Inflammatory macrophage treated with lipopolysaccharide for 4 hours (primary cell): ENCODE measurements around the gene CCDC172.
"Not testable (repeated sequence)": the region's sequence is repeated elsewhere in the genome, so short reads cannot be mapped to it uniquely, and the experiment has no call there.

Source experiments
- DNase-seq: peaks from one replicate; pipeline ENCODE4 v3.0.0-alpha.2; 2020

The CCDC172 gene

GRCh38 chr10:116352125-116352524 lies 27.9 kb downstream of the CCDC172 start:
- no peak for DNase-seq

- DNase-seq: no peak
These were observed 29.6 kb downstream of the CCDC172 start for GRCh38 chr10:116353817-116354216.

GRCh38 chr10:116355341-116355740 lies 31.1 kb downstream of the CCDC172 start:
- no peak for DNase-seq

DNA sequence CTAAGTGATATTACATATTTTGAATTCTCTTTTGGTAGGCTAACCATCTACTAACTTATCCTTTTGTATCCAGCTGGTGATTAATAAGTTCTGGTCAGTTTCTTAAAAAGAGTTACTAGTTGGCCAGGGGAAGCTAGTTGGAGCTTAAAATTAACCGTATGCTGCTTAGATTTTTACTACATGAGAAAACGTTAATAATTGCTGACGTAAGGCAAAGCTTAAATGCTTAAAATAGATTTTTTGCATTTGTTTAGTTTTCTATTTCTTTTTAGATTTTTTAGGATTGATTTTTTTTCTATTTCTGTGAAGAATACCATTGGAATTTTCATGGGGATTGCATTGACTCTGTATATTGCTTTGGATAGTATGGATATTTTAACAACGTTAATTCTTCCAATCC lies 32.6 kb downstream of the CCDC172 start:
- DNase-seq: no peak

GRCh38 chr10:116364868-116365267 lies 40.6 kb downstream of the CCDC172 start:
- DNase-seq: no peak

- no peak for DNase-seq
These were observed 47.5 kb downstream of the CCDC172 start for GRCh38 chr10:116371737-116372136.

DNA sequence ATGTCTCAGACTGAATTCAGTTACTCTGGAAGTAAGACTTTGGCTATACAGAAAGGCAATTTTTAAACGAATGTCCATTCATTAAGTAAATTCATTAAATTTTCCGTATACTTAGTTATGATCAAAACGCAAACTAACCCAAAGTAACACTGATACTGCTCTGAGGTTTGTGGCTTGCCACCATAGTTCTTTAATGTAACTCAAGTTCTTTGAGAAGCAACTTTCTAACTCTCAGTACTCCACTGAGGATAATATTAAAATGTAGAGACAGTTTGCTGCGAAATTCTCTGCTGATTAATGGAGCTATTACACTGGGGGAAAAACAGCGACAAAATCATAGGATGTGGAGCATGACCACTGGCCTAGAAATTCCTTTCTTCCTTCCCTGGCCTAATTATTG lies 58.0 kb downstream of the CCDC172 start:
- DNase-seq: no peak

DNA sequence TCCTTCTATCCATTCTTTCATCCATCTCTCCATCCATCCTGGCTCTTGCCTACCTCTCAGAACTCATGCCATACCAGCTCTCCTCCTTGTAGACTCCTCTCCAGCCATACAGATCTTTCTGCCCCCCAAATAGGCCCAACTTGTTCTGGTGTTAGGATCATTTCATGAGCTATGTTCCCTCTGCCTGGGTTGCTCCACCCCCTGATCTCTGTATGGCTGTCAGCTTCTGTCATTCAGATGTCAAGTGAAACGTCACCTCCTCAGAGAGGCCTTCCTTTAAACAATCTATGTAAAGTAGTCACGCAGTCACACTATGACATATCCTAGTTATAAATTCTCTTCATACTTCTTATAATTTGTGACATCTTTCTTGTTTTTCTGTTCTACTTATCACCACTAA lies 61.1 kb downstream of the CCDC172 start:
- no peak for DNase-seq

GRCh38 chr10:116385994-116386809 lies 62.0 kb downstream of the CCDC172 start:
- peak; percentile 21 for DNase-seq

- not testable (repeated sequence) for DNase-seq
These were observed 69.1 kb downstream of the CCDC172 start for GRCh38 chr10:116393246-116393831.

DNA sequence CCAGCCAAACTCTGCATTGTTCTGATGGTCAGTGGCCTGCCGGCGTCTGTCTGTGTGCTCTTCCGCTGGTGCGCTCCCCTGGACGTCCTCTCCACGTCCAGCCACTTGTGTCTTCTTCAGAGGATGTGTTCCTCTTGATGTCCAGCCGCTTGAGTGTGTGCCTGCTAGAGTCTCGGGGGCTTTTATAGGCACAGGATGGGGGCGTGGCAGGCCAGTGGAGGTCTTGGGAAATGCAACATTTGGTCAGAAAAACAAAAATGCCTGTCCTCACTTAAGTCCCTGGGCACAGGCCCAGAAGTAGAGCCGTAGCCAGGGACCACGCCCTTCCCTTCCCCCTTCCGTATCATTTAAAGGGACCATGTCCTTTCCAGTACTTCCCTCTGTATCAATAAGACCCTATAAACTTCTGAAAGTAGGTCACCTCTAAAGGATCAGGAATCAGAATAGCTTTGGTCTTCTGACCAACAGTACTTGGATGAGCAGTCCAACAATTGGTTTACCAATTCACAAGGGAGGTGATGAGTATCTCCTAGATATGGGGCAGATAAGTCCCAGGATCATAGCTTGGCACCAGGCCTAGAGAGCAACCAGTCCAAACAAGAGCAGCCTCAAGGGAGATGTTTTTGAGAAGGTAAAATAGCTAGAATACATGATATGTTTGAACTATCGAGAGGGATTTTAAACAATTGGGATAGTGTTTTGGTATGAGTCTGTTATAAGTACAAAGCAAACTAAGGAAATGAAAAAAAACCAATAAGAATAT lies 71.2 kb downstream of the CCDC172 start:
- no peak for DNase-seq

DNA sequence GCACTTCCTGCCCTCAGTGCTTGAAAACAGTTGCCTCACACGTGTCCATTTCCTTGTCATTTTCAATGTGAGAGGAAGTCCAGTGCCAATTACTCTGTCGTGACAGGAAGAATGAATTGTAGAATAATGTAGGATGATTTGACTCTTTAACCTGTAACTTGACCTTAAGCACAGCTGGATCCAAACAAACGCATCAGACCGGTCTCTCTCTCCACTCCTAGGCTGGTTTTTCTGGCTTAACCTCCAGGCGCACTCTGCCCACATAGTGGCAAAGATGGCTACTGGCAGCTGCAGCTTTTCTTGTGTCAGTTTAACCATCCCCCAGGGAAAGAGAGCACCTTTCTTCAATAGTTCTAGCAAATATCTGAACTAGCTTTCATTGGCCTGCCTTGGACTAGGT lies 74.0 kb downstream of the CCDC172 start:
- no peak for DNase-seq

DNA sequence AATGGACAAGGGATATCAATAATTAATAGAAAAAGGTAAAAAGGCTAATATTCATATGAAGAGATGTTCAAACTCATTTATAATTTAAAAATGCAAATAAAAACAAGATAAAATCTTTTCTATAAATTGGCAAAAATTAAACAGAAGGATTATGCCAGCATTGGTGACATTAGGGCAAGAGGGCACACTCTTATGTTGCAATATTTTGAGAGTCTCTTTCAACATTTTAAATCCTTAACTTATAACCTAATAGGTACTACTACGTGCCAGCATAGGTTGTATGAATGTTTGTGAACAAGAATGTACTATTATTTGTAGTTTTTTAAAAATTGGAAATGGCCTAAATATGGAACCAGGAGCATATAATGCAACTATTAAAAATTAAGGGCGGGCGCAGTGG lies 78.6 kb downstream of the CCDC172 start:
- DNase-seq: no peak

- DNase-seq: no peak
These were observed 79.5 kb downstream of the CCDC172 start for GRCh38 chr10:116403740-116404250.

- DNase-seq: peak; percentile 50
These were observed 84.5 kb downstream of the CCDC172 start for GRCh38 chr10:116408719-116409118.

DNA sequence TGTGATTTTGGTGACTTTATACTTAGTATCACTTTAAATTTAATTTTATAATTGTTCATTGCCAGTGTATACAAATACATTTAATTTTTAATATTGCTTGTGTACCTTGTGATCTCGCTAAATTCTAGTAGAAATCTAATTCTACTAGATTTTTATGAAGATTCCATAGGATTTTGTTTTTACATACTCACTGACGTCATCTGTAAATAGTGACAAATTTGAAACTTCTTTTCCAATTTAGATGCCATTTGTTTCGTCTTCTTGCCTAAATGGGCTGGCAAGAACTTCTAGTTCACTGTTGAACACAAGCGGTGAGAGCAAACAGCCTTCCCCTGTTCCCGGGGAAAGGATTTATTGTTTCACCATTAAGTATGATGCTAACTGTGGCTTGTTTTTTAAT lies 86.1 kb downstream of the CCDC172 start:
- DNase-seq: no peak

- no peak for DNase-seq
These were observed 93.6 kb downstream of the CCDC172 start for GRCh38 chr10:116417821-116418220.

DNA sequence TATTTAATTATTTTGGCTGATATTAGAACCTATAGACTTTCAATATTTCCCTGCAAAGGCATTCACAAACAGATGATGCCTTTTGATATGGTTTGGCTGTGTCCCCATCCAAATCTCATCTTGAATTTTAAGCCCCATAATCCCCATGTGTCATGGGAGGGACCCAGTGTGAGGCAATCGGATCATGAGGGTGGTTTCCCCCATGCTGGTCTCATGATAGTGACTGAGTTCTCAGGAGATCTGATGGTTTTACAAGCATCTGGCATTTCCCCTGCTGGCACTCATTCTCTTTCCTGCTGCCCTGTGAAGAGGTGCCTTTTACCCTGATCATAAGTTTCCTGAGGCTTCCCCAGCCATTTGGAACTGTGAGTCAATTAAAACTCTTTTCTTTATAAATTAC lies 94.1 kb downstream of the CCDC172 start:
- peak; percentile 22 for DNase-seq

DNA sequence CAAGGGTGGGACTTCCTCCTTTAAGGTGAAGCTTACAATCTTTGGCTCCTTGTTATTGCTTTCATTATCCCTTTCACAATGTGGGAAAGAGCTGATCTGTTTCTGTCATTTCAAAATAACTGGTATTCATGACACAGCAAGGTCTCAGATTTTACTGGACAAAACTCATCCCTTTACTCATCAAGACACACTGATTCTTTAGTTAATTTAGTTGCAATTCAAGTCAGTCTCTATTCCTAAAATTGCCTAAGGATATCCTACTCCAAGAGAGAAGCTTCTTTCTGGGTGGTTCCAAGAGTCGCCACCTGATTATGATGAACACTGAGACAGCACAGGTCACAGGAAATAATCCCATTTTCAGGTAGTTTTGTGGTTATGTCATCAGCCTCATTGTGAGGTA lies 97.6 kb downstream of the CCDC172 start:
- peak; percentile 7 for DNase-seq

DNA sequence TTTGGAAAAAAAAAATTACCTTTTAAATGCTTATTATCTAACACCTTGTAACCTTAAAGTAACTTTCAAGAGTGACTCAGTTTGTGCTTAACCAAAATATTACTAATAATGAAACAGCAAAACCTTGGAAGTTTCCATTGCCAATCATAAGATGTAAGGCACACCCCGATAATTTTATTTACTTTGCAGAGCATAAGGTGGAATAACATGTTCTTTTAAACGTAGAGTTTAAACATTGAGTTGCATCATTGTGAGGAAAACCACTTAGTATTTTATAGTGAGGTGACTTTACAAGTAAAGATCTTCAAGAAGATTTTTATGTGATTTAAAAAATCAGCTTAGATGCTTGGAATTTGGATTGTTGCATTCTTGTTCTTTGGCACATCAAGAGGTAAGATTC lies 103.4 kb downstream of the CCDC172 start, which contains the start of gene PNLIPRP3:
Gene PNLIPRP3 (plus strand): TSS at position 177 of the 400 bp plus-strand sequence. CDS start 166 bp downstream, at position 343.
- no peak for DNase-seq

DNA sequence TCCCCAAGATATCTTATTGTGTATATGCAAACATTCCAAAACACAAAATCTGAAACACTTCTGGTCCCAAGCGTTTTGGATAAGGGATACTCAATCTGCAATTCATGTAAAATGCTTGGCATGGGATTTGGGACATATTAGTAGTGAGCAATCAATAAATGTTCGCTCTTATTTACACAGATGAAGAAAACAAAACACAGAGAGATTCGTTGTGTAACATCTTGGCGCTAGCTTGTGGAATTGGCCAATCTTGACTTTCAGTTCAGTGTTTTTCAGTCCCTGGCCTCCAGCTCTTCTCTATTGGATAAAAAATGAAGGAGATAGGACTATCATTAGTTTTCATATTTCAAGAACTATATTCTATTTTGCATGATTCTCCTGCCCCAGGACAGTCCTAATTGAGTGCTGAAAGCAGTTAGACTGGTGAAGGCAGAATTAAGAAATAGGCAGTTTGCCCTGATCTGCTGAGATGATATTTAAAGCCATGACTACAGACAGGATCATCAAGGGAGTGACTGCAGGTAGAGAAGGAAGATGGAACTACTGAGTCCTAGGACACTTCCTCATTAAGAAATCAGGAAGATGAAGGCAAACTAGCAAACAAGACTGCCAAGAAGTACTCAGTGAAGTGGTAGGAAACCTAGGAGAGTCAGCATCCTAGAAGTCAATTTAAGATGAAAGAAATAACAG lies 105.2 kb downstream of the CCDC172 start:
- no peak for DNase-seq
